ENCODE data around the gene KSR1.
A peak's percentile ranks its signal among the peaks of the same experiment; 100 is the strongest.
"Not testable (repeated sequence)": the region's sequence is repeated elsewhere in the genome, so short reads cannot be mapped to it uniquely, and the experiment has no call there.

Gene KSR1

GRCh38 chr17:27494192-27495091, 38.2 kb downstream of the KSR1 start:
- peak; percentile 55 for DNase-seq (ENCODE audit: low read depth)

DNA sequence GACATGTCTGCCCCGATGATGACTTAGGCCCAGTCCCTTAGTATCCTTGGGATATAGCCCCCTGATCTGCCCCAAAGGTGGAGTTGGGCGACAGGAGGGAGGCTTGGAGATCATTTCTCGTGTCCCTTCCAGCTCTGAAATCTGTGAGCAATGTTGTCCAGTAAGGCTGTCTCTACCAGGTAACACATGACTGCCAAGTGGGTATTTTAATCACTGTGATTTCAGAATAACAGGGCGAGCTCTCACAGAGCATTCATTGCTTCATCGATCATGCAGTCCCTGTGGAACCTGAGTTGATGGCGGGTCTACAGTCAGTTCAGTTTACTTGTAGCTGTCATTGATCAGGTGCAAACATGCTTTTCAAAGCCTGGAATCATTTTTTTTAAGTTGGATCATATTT, 39.2 kb downstream of the KSR1 start:
- no peak for DNase-seq (ENCODE audit: low read depth)

- no peak for DNase-seq (ENCODE audit: low read depth)
Observed at GRCh38 chr17:27496005-27496404, 39.8 kb downstream of the KSR1 start.

- no peak for DNase-seq (ENCODE audit: low read depth)
Observed at GRCh38 chr17:27496437-27496943, 40.2 kb downstream of the KSR1 start.

GRCh38 chr17:27496971-27497370, 40.7 kb downstream of the KSR1 start:
- no peak for DNase-seq (ENCODE audit: low read depth)

DNA sequence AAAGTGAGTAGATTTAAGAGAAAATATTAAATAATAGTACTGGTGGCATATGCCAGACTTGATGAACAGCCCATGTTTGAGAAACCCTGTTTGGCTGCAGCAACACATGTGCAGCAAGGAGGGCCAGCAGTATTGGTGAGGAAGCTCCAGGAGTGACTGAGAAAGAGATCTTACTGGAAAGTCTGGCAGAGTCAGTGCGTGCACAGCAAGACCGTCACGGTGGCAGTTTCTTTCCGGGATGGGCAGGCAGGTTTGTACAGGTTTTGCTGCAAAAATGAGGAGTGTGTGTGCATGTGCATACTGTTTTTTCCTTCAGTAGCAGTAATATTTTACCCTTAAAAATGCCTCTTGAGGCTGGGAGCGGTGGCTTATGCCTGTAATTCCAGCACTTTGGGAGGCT, 41.4 kb downstream of the KSR1 start:
- DNase-seq (ENCODE audit: low read depth): no peak

DNA sequence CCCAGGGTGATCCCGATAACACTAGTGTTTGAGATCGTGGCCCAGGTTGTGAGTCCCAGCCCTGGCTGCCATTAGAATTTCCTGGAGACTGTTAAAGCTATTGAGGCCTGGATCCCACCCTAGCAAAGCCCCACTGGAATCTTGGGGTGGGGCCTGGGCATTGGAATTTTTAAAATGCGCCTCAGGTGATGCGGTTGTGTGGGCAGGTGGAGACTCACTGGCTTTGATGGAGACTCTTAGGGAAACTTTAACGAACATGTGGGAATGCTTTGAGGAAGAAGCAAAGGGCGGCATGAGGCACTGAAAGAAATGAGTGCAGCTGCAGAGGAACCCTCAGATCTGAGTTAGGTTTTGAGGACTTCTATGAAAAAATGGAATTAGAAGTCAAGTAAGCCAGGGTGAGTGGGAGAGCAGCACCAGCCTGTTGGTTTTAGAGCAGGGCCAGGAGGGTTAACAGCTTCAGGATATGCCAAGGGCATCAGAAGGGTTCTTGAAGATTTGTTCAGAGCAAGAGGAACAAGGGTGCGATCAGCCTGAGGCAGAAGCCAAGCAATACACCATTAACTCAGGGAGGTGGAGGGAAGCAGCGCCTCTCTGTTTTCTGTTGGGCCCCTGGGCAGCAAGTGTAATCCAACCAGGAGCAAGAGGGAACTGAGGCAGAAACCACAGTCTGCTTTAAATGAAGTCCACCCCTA, 42.5 kb downstream of the KSR1 start:
- no peak for DNase-seq (ENCODE audit: low read depth)

- DNase-seq (ENCODE audit: low read depth): no peak
Observed at GRCh38 chr17:27499451-27500265, 43.4 kb downstream of the KSR1 start.

DNA sequence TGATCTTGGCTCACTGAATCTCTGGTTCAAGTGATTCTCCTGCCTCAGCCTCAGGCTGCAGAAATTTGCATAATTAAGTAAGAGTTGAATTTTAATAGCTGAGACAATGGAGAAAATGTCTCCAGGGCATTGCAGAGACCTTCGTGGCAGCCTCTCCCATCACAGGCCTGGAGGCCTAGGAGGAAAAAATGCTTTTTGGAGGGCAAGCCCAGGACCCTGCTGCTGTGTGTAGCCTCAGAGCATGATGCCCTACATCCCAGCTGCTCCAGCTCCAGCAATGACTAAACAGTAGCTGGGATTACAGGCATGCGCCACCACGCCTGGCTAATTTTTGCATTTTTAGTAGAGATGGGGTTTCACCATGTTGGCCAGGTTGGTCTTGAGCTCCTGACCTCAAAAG, 45.1 kb downstream of the KSR1 start:
- DNase-seq (ENCODE audit: low read depth): not testable (repeated sequence)

DNA sequence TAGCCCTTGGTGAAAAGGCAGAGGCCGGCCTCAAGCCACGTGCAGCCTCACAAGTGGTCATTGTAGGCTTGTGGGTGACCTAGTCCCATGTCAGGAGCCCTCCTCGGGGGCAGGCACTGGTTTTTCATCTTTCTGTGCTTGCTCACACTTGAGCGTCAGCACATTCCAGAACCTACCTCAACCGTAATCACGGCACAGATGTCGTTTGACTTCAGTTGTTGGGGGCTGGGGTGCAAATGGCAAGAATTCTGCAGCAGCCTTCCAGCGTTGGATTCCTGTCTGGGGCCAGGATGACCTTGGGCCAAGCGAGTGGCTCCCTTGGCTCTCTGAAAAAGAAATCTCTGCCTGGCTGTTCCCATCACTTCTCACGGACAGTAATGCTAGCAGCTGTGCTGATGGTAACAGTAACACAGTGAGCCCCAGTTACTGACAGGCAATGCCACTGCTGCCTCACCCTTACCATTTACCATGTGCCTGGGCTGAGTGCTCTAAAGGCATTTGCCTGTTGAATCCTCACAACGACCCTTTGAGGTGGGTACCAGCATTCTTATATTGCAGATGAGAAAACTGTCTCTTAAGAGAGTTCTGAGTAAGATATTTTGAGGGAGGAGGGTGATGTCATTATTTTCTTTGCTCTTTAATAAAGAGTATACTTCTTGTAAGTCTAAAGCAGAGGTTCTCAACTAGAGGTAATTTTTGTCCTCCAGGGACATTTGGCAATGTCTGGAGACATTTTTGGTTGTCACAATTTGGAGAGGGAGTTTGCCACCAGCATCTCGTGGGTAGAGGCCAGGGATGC, 46.5 kb downstream of the KSR1 start:
- no peak for DNase-seq (ENCODE audit: low read depth)

DNA sequence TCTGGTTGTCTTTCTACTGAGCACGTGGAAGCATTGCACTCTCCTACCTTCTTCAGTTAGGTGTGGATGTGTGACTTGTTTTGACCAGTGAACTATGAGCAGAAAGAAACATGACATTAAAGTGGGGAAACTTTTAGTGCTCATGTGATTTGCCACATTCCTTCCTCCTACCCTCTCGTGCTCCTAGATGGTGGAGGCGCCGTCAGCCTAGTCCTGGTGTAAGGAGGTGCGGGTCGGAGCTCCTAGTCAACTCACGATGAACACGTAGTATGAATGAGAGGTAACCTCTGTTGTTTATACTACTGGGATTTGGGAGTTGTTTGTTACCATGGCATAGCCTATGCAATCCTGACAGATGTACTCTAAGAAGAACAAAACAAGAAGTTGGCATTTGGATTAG, 47.4 kb downstream of the KSR1 start:
- no peak for DNase-seq (ENCODE audit: low read depth)

GRCh38 chr17:27504188-27504995, 48.1 kb downstream of the KSR1 start:
- DNase-seq (ENCODE audit: low read depth): no peak

- DNase-seq (ENCODE audit: low read depth): no peak
Observed at GRCh38 chr17:27506348-27507218, 50.3 kb downstream of the KSR1 start.

GRCh38 chr17:27511168-27511883, 55.1 kb downstream of the KSR1 start:
- DNase-seq (ENCODE audit: low read depth): no peak

DNA sequence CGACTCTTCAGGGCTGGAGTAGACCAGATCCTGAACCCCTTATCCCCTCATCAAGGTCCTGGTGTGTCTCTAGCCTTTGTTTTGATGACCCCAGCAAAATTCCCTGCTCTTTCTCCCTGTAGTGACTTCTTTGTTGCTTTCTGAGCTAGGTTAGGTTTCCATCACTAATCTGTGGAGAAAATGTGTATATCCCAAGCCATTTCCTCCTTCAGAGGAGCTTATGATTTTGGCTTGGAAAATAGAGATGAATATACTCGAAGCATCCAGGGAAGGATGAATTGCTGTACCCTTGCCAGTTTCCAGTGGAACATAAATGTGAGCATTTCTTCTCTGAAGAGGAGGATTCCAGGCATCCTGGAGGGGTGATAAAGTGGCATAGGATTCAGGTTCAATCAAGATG, 55.8 kb downstream of the KSR1 start:
- no peak for DNase-seq (ENCODE audit: low read depth)

DNA sequence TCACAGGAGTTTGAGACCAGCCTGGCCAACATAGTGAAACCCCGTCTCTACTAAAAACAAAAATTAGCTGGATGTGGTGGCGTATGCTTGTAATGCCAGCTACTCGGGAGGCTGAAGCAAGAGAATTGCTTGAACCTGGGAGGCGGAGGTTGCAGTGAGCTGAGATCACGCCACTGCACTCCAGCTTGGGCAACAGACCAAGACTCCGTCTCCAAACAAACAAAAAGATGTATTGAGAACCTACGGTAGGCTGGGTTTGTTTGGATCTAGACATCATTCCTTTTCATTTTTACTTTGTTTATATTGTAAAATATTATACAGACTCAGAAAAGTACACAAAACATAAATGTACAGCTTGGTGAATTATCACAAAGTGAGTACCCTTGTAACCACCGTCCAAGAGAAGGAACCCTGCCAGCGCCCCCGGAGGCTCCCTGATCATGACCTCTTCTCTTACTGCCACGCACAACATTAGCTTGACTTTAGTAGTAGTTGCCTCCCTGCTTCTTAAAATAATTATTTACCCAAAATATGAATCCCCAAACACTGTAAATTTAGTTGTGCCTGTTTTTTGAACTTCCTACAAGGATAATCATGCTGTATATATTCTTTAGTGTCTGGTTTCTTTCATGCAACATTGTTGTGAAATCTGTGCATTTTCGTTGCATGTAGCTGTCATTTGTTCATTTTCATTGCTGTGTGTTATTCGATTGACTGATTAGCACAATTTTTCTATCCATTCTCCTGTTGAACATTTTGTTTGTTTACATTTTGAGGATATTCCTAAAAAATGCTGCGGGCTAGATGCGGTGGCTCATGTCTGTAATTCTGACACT, 56.5 kb downstream of the KSR1 start:
- no peak for DNase-seq (ENCODE audit: low read depth)

GRCh38 chr17:27513849-27514248, 57.6 kb downstream of the KSR1 start:
- DNase-seq (ENCODE audit: low read depth): no peak
